ENCODE data around the gene RECK.
A peak's percentile ranks its signal among the peaks of the same experiment; 100 is the strongest.
"Not testable (repeated sequence)": the region's sequence is repeated elsewhere in the genome, so short reads cannot be mapped to it uniquely, and the experiment has no call there.

RECK gene

GRCh38 chr9:36036780-36037548 is at the start of gene RECK:
Gene RECK, plus strand, starts transcription at chr9:36036913. Its CDS starts 86 bp downstream, at chr9:36036999.
- DNase-seq (ENCODE audit: low read depth) = peak; percentile 84

GRCh38 chr9:35990155-35990554 is 46.6 kb upstream of the RECK start:
- DNase-seq (ENCODE audit: low read depth) = no peak

GRCh38 chr9:35993136-35993535 is 43.6 kb upstream of the RECK start:
- not testable (repeated sequence) for DNase-seq (ENCODE audit: low read depth)

GRCh38 chr9:35993976-35994720 is 42.6 kb upstream of the RECK start:
- DNase-seq (ENCODE audit: low read depth) = no peak

GRCh38 chr9:35994959-35995358 is 41.8 kb upstream of the RECK start:
- no peak for DNase-seq (ENCODE audit: low read depth)

- DNase-seq (ENCODE audit: low read depth) = peak; percentile 47
Observed at GRCh38 chr9:35996358-35996970, 40.2 kb upstream of the RECK start.

- not testable (repeated sequence) for DNase-seq (ENCODE audit: low read depth)
Observed at GRCh38 chr9:35997016-35997415, 39.7 kb upstream of the RECK start.

GRCh38 chr9:35998333-35998732 is 38.4 kb upstream of the RECK start:
- DNase-seq (ENCODE audit: low read depth) = no peak

GRCh38 chr9:36005891-36006290 is 30.8 kb upstream of the RECK start:
- DNase-seq (ENCODE audit: low read depth) = no peak

GRCh38 chr9:36006549-36007315 is 30.0 kb upstream of the RECK start:
- DNase-seq (ENCODE audit: low read depth) = no peak

- DNase-seq (ENCODE audit: low read depth) = no peak
Observed at GRCh38 chr9:36007316-36007708, 29.4 kb upstream of the RECK start.

- DNase-seq (ENCODE audit: low read depth) = no peak
Observed at GRCh38 chr9:36007852-36008251, 28.9 kb upstream of the RECK start.

GRCh38 chr9:36008774-36009300 is 27.9 kb upstream of the RECK start:
- DNase-seq (ENCODE audit: low read depth) = peak; percentile 84

GRCh38 chr9:36011379-36011778 is 25.3 kb upstream of the RECK start:
- no peak for DNase-seq (ENCODE audit: low read depth)

- DNase-seq (ENCODE audit: low read depth) = no peak
Observed at GRCh38 chr9:36017278-36017677, 19.4 kb upstream of the RECK start.

- DNase-seq (ENCODE audit: low read depth) = no peak
Observed at GRCh38 chr9:36018129-36018528, 18.6 kb upstream of the RECK start.

- DNase-seq (ENCODE audit: low read depth) = no peak
Observed at GRCh38 chr9:36018891-36019720, 17.6 kb upstream of the RECK start.

GRCh38 chr9:36021968-36022367 is 14.7 kb upstream of the RECK start:
- DNase-seq (ENCODE audit: low read depth) = no peak

GRCh38 chr9:36023260-36024048 is 13.3 kb upstream of the RECK start:
- peak; percentile 75 for DNase-seq (ENCODE audit: low read depth)

- DNase-seq (ENCODE audit: low read depth) = no peak
Observed at GRCh38 chr9:36025746-36026145, 11.0 kb upstream of the RECK start.
